Activated CD4-positive, alpha-beta T cell treated with anti-CD3 and anti-CD28 coated beads, Interleukin-2, Interleukin-6, amounts not matched to agents 100 ng/mL and 50 ng/mL, durations not matched to agents 16 hours and 8 hours (primary cell): ENCODE results near the gene AKAP13.

Source experiments
- DNase-seq: peaks from one replicate; pipeline ENCODE4 v3.0.0-alpha.2; 2020

The AKAP13 gene

GRCh38 chr15:85749261-85750151 is 369.1 kb downstream of the AKAP13 start:
- DNase-seq = no peak

- no peak for DNase-seq
Measured at GRCh38 chr15:85750319-85751290, 370.2 kb downstream of the AKAP13 start.

- DNase-seq = no peak
Measured at GRCh38 chr15:85751291-85752123, 371.1 kb downstream of the AKAP13 start.

- DNase-seq = no peak
Measured at GRCh38 chr15:85752124-85752475, 371.7 kb downstream of the AKAP13 start.

GRCh38 chr15:85752491-85752961 is 372.1 kb downstream of the AKAP13 start:
- DNase-seq = no peak

GRCh38 chr15:85753261-85753660 is 372.9 kb downstream of the AKAP13 start:
- DNase-seq = no peak

- DNase-seq = no peak
Measured at GRCh38 chr15:85753791-85754452, 373.5 kb downstream of the AKAP13 start.

- DNase-seq = no peak
Measured at GRCh38 chr15:85754989-85755388, 374.6 kb downstream of the AKAP13 start.

- no peak for DNase-seq
Measured at GRCh38 chr15:85755471-85755870, 375.1 kb downstream of the AKAP13 start.

- no peak for DNase-seq
Measured at GRCh38 chr15:85755942-85756341, 375.5 kb downstream of the AKAP13 start.

GRCh38 chr15:85756411-85757072 is 376.1 kb downstream of the AKAP13 start:
- DNase-seq = no peak

- DNase-seq = no peak
Measured at GRCh38 chr15:85757073-85757938, 376.9 kb downstream of the AKAP13 start.

GRCh38 chr15:85757939-85758654 is 377.7 kb downstream of the AKAP13 start:
- no peak for DNase-seq

- no peak for DNase-seq
Measured at GRCh38 chr15:85758655-85758978, 378.2 kb downstream of the AKAP13 start.

GRCh38 chr15:85759376-85759775 is 379.0 kb downstream of the AKAP13 start:
- no peak for DNase-seq

- no peak for DNase-seq
Measured at GRCh38 chr15:85760049-85760448, 379.6 kb downstream of the AKAP13 start.

- no peak for DNase-seq
Measured at GRCh38 chr15:85760531-85761371, 380.3 kb downstream of the AKAP13 start.

GRCh38 chr15:85761635-85762034 is 381.2 kb downstream of the AKAP13 start:
- no peak for DNase-seq
